Parathyroid adenoma (tissue), 2 donors: ENCODE measurements around the gene BTD.

Experiments used
- H2AFZ ChIP-seq: fragments of 300-600 bp; sonication (generic); one replicate; pipeline ENCODE4 v1.7.0; 2017; ENCODE audit warnings: antibody characterized with exemption, mild to moderate bottlenecking
- H3K27ac ChIP-seq: fragments of 300-600 bp; sonication (generic); one replicate; pipeline ENCODE4 v1.7.0; 2017
- H3K27me3 ChIP-seq: fragments of 300-600 bp; sonication (generic); one replicate; pipeline ENCODE4 v1.7.0; 2017; ENCODE audit warnings: low read length; ENCODE audit not compliant: control insufficient read depth, insufficient read depth
- H3K36me3 ChIP-seq: fragments of 300-600 bp; sonication (generic); one replicate; pipeline ENCODE4 v1.7.0; 2017; ENCODE audit warnings: low read length; ENCODE audit not compliant: control insufficient read depth, insufficient read depth
- H3K4me1 ChIP-seq: fragments of 300-600 bp; sonication (generic); one replicate; pipeline ENCODE4 v1.7.0; 2017; ENCODE audit warnings: control low read depth
- H3K4me2 ChIP-seq: fragments of 300-600 bp; sonication (generic); one replicate; pipeline ENCODE4 v1.7.0; 2017; ENCODE audit warnings: low read length
- H3K4me3 ChIP-seq: fragments of 300-600 bp; sonication (generic); one replicate; pipeline ENCODE4 v1.7.0; 2017; ENCODE audit warnings: low read depth, low read length
- H3K79me2 ChIP-seq: fragments of 300-600 bp; sonication (generic); one replicate; pipeline ENCODE4 v1.7.0; 2017; ENCODE audit warnings: control low read depth
- H3K9ac ChIP-seq: fragments of 300-600 bp; sonication (generic); one replicate; pipeline ENCODE4 v1.7.0; 2017; ENCODE audit warnings: mild to moderate bottlenecking
- H3K9me3 ChIP-seq: fragments of 300-600 bp; sonication (generic); one replicate; pipeline ENCODE4 v1.7.0; 2017; ENCODE audit warnings: low read length; ENCODE audit not compliant: control insufficient read depth
- TF ChIP-seq, protein P1 (sequence below): fragments of 300-600 bp; sonication (generic); IDR thresholded peaks from one replicate; pipeline ENCODE4 v1.7.0; 2017; ENCODE audit warnings: antibody characterized with exemption, mild to moderate bottlenecking
- donor health status: primary hyperparathyroidism.

Gene BTD

DNA sequence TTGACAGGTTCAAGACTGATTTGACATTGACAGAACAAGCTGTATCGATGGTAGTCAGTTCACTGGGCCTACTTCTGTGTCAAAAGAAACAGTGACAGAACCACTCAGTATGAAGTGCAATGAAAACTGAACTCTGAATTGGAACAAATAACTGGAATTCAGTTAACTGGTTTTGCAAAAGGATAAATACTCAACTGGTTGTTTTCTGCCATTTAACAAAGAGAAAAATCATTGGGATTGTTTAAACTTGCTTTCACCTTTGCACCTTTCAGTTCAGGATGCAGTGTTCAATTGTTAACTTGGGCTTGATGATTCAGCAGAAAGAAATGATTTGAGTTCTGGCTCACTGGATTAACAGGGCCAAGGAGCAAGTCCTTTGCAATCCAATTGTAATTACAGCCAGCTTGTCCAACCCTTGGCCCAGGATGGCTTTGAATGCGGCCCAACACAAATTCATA lies 4.9 kb downstream of the BTD start:
- Histone ChIP-seq H3K9me3 (no peaks in the 10 kb centered on the region), H2AFZ (peak overlapping the region; percentile 23), H3K4me3 (no peak overlapping the region), H3K27ac (peak overlapping the region; percentile 33), H3K79me2 (peaks cover 25% of the 10 kb centered on the region), H3K27me3 (no peaks in the 10 kb centered on the region), H3K9ac (no peak overlapping the region), H3K36me3 (no peaks in the 10 kb centered on the region), H3K4me2 (no peak overlapping the region), H3K4me1 (peaks cover 15% of the 10 kb centered on the region)
- TF ChIP-seq, protein P1, sequence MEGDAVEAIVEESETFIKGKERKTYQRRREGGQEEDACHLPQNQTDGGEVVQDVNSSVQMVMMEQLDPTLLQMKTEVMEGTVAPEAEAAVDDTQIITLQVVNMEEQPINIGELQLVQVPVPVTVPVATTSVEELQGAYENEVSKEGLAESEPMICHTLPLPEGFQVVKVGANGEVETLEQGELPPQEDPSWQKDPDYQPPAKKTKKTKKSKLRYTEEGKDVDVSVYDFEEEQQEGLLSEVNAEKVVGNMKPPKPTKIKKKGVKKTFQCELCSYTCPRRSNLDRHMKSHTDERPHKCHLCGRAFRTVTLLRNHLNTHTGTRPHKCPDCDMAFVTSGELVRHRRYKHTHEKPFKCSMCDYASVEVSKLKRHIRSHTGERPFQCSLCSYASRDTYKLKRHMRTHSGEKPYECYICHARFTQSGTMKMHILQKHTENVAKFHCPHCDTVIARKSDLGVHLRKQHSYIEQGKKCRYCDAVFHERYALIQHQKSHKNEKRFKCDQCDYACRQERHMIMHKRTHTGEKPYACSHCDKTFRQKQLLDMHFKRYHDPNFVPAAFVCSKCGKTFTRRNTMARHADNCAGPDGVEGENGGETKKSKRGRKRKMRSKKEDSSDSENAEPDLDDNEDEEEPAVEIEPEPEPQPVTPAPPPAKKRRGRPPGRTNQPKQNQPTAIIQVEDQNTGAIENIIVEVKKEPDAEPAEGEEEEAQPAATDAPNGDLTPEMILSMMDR = no peak

DNA sequence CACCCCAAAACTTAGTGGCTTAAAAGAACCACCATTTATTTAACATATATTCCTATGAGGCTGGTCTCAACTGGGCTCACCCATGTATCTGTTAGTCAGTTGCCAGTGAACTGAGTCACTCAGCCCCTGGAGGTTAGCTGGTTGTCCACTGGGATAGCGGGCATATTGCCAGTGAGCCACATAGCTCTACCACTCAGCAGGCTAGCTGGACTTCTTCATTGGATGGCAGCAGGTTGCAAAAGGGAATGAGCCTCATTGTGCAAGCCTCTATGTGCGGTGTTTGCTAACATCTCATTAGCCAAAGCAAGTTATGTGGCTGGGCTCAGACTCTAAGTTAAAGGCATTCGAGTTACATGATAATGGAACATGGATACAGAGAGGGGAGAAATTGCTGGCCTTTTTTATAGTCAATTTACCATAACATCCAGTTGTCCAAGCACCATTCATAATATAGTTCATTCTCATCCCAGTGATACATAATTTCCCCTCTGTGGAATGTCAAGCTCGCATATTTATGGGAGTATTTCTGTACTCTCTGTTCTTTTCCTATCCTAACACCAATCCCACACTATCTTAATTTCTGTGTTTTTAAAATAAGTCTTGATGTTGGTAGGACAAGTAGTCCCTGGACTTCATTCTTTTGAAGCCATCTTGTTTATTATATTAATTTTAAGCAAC lies 8.7 kb downstream of the BTD start:
- Histone ChIP-seq H3K79me2 (peaks cover 19% of the 10 kb centered on the region), H3K9me3 (no peaks in the 10 kb centered on the region), H2AFZ (no peak overlapping the region), H3K4me1 (peaks cover 46% of the 10 kb centered on the region), H3K9ac (no peak overlapping the region), H3K27ac (no peak overlapping the region), H3K36me3 (no peaks in the 10 kb centered on the region), H3K4me3 (no peak overlapping the region), H3K27me3 (no peaks in the 10 kb centered on the region), H3K4me2 (no peak overlapping the region)
- TF ChIP-seq, protein P1 = no peak

DNA sequence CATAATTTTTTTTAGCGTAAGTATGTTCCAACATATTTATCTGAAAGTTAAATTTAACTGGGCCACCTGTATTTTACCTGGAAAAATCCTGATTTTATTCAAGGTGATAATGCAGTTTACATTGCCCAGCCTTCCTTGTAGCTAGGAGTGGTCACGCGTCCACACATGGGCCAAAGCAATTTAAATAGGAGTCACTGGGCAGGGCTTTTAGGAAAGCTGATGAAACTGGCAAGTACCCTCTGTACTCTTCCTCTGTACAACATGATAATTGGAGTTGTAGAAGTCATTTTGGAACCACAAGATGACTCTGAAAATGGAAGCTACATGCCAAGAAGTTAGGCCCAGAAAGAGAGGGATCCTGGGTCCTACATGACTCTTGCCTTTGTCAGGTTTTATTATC lies 9.5 kb downstream of the BTD start:
- H3K4me2 ChIP-seq = no peak overlapping the region
- H3K4me1 ChIP-seq = peaks cover 48% of the 10 kb centered on the region
- peaks cover 19% of the 10 kb centered on the region for H3K79me2 ChIP-seq
- no peaks in the 10 kb centered on the region for H3K27me3 ChIP-seq
- no peak overlapping the region for H3K27ac ChIP-seq
- TF ChIP-seq, protein P1 = no peak
- H3K9me3 ChIP-seq = no peaks in the 10 kb centered on the region
- H2AFZ ChIP-seq = peak overlapping the region; percentile 29
- H3K9ac ChIP-seq = no peak overlapping the region
- no peaks in the 10 kb centered on the region for H3K36me3 ChIP-seq
- no peak overlapping the region for H3K4me3 ChIP-seq

DNA sequence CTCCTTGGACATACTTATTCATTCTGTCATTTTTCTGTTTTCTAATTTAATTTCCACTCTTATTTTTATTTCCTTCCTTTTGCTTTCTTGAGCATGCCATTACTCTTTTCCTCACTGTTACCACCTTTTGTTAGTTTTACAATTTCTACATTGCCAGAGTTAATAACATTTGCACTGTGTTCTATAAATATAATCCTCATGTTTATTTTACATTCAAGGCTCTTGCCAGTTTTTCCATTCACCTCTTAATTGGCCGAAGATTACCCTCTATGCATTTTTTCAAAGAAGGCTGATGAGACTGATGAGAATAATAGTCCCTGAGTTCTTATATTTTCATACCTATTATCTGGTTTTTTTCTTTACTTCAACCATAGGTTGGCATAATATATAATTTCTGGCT lies 10.5 kb downstream of the BTD start:
- H3K27ac ChIP-seq = no peak overlapping the region

More for the DNA sequence above, 10.5 kb downstream of the BTD start:
- Histone ChIP-seq H3K36me3 (no peaks in the 10 kb centered on the region), H3K4me1 (peaks cover 42% of the 10 kb centered on the region), H3K27me3 (no peaks in the 10 kb centered on the region), H3K9me3 (no peaks in the 10 kb centered on the region), H3K4me3 (no peak overlapping the region), H3K9ac (no peak overlapping the region), H2AFZ (peak overlapping the region; percentile 31), H3K79me2 (peaks cover 19% of the 10 kb centered on the region), H3K4me2 (no peak overlapping the region)
- TF ChIP-seq, protein P1 = no peak
